HG03460 (cell line): Measurements from ENCODE around the gene NDST1.
A peak's percentile ranks its signal among the peaks of the same experiment; 100 is the strongest.

Source experiments
- ATAC-seq: cut with Tn5 transposase; IDR thresholded peaks from one replicate; pipeline ENCODE4 v1.9.1; 2021; ENCODE audit not compliant: unreplicated experiment

Gene NDST1

DNA sequence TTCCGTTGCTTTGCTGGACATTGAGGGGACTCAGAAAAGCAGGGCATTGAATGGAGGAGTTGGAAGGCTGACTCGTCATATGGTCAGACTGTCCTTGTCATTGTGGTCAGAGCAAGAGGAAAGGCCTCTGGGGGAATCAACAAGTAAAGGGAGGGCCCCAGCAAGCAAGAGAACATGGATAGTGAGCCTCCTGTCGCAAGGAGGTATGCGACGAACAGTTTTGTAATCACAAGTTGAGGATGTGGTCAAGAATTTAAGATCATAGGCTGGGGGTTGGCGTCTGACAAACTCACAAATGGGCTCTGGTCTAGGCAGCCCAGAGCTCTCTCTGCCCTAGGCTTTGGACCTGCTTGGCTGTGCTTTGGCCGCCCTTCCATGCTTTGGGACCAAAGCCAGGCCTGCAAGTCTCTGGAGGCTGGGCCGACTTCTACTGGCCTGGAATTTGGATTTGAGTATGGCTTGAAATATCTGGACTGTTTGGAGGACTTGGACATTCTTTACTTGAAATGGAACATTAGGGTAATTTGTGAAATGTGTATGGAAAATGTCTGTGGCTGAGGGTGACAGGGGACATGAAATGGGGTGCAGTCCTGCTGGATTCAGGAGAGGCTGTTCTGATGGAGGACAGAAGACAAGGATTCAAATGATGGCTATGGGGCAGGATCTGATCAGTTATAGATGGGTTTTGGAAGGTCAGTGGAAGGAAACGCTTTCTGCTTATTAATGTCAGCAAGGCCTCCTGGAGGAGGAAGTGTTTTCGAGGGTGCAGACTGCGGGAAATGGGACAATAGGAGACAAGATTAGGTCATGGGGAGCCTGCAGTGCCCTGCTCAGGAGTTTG lies 19.2 kb upstream of the NDST1 start:
- ATAC-seq = no peak

- ATAC-seq = peak; percentile 75
These were observed 18.3 kb upstream of the NDST1 start for GRCh38 chr5:150489360-150490295.

GRCh38 chr5:150490296-150490669 lies 17.6 kb upstream of the NDST1 start:
- ATAC-seq = no peak

DNA sequence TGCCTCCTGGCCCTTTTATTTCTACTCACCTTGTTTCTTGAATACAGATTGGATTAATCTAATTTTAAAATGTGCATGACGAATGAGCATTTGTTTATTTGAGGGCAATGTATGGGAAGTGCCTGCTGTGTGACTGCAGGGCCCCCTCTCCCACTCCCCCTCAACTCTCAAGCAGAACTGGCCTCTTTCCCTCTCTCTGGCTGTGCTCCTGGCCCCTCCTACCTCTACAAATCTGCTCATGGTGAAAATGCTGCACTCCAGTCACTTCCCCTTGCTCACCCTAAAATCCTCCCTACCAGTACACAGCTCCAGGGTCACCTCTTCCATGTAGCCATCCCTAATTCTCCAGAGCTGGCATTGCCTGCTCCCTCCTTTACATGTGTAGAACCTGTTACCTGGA lies 17.2 kb upstream of the NDST1 start:
- no peak for ATAC-seq

GRCh38 chr5:150491876-150492275 lies 16.1 kb upstream of the NDST1 start:
- ATAC-seq = no peak

GRCh38 chr5:150492621-150493020 lies 15.3 kb upstream of the NDST1 start:
- ATAC-seq = no peak

- ATAC-seq = no peak
These were observed 11.8 kb upstream of the NDST1 start for GRCh38 chr5:150496098-150496497.

DNA sequence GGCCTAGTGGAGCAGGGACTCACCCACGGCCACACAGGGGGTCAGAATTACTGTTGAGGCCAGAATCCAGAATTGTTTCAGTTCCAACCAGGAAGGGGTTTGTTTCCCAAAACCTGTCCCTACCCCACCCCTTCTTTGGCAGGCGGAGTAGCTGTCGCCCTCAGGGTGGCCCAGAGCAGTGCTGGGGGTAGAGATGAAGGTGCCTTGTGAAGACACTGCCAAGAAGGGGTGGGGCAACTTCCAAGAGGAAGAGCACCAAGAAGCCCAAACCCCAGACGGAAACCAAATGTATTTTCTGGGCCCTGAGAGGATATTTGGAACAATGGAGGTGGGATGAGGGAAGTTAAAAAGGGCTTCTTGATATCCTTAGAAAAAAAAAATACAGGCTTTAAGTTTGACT lies 11.4 kb upstream of the NDST1 start:
- ATAC-seq = no peak

DNA sequence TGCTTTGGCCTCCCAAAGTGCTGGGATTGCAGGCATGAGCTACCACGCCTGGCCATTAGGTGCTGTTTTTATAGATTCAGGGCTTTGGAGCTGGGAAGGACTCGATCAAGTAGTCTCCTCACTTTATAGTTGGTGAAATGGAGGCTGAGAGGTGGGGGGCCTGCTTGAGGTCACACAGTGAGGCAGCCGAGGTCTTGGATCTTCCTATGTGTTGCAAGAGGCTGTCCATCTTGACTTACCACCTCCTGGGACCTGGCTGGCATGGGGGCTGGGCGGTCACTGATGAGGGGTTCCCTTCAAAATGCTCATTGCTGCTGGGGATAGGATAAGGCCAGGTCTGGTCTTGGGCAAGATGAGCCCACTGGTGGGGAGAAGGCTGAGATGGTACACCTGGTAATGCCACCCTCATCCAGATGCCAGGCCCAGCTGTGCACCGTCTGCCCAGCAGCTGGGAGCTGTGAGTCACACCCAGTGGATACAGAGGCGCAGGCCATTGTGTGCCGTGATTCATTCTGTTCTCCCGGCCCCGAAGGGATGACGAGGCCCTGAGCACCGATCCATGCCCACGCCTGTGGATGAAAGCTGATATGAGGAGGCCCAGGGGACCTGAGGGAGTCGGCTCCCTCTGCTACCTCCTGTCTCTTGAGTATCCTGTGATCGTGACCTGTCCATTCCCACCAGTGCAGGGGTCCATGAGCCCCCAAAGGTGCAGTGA lies 10.5 kb upstream of the NDST1 start:
- ATAC-seq = no peak

DNA sequence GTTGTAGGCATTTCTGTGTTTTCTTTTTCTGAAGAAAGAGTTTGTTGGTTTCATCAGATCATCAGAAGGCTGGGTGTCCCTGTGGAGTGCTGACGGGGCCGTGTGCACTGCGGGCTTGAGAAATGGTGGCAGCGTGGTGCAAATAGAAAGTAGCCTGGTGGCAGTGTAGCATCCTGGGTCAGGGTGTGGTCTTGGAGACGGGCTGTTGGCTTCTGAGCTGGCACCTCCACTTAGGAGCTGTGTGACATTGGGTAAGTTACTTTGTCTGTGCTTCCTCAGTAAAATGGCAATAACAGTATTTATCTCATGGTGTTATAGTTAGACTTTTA lies 10.0 kb upstream of the NDST1 start:
- ATAC-seq = no peak

DNA sequence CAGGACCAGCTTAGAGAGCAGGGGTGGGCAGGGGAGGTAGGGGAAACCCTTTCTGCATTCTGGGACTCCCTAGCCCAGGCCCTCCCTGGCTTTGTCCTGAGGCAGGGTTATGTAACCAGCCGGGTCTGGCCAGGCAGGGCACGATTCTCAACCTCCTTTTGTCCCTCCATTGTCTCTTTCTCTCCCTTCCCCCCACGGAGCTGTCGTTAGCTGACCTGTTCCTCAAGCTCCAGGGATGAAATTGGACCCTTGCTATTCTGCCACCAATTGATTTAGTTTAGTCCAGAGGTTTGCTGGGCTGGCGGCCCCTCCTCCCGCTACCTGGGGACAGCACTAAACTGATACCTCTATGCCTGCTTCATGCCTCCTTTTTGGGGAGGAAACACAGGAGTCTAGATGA lies 9.4 kb upstream of the NDST1 start:
- ATAC-seq = no peak

GRCh38 chr5:150498971-150499370 lies 9.0 kb upstream of the NDST1 start:
- no peak for ATAC-seq

GRCh38 chr5:150499437-150499956 lies 8.4 kb upstream of the NDST1 start:
- peak; percentile 63 for ATAC-seq

- ATAC-seq = no peak
These were observed 7.5 kb upstream of the NDST1 start for GRCh38 chr5:150500328-150500841.

GRCh38 chr5:150500905-150501304 lies 7.0 kb upstream of the NDST1 start:
- ATAC-seq = no peak

- no peak for ATAC-seq
These were observed 5.8 kb upstream of the NDST1 start for GRCh38 chr5:150502106-150502505.

DNA sequence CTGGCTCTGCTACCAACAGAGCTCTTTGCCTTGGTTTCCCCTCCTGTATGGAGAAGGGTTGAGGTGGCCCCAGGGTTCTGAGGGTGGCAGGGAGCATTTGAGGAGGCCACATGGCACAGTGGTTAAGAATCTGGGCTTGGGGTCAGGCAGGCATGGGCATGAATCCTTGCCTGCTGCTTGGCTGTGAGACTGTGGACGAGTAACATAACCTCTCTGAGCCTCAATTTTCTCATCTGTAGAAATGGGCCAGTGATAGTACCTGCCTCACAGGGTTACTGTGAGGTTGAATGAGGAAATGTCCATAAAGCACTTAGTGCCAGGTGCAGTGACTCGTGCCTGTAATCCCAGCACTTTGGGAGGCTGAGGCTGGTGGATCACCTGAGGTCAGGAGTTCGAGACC lies 5.1 kb upstream of the NDST1 start:
- no peak for ATAC-seq

- no peak for ATAC-seq
These were observed 4.5 kb upstream of the NDST1 start for GRCh38 chr5:150503386-150503785.

GRCh38 chr5:150503977-150504620 lies 3.8 kb upstream of the NDST1 start:
- ATAC-seq = no peak

GRCh38 chr5:150505041-150505511 lies 2.9 kb upstream of the NDST1 start:
- ATAC-seq = no peak
